ENCODE measurements around the gene MAPK1. TPM values are rescaled to one million over a fixed set of nuclear protein-coding genes. Genes with fewer than 3 reads are reported as not detected.
"Not testable (repeated sequence)": the region's sequence is repeated elsewhere in the genome, so short reads cannot be mapped to it uniquely, and the experiment has no call there.

MAPK1 gene
- total RNA-seq, 1 donor from 2014 or later, result 91.3 TPM

DNA sequence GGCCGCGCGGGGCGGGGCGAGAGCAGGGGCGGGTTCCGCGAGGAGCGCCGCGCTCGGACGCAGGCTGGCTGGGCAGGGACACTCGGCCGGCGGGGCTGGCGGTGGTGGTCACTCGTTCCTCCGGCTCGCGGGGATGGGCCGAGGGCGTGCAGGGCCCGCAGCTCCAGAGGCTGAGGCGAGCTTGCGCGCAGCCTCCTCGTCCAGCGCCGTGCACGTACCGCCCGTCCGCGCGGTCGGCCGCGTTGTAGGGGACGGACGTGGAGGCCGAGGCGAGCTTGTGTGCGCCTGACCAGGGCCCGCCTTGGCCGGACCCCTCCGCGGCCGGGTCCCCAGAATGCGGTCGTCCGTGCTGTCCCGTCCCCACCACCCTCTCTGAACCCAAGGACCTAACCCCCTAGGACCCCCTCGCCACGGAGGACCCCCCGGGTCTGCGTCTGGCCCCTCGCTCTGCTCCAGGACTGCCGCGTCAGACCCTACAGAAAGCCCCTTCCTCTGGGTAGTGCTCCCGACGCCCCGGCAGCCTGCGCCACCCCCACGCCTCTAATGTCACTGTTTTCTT lies 131.3 kb downstream of the MAPK1 start:
- Mint-ChIP-seq H3K27ac (no peak overlapping the region), H3K4me3 (no peak overlapping the region), H3K27me3 (ENCODE audit: insufficient read depth) (peaks cover 20% of the 10 kb centered on the region), H3K36me3 (ENCODE audit: low read depth) (peaks cover 1% of the 10 kb centered on the region), H3K9me3 (no peaks in the 10 kb centered on the region), H3K4me1 (ENCODE audit: low read depth) (peaks cover 28% of the 10 kb centered on the region)
- intact Hi-C loops (cut with micrococcal nuclease), result loop anchor here (5.0 kb wide), 1 partner anchor 109 kb away; no protein-coding TSS in a partner anchor
- no peak for DNase-seq (ENCODE audit: low spot score)

DNA sequence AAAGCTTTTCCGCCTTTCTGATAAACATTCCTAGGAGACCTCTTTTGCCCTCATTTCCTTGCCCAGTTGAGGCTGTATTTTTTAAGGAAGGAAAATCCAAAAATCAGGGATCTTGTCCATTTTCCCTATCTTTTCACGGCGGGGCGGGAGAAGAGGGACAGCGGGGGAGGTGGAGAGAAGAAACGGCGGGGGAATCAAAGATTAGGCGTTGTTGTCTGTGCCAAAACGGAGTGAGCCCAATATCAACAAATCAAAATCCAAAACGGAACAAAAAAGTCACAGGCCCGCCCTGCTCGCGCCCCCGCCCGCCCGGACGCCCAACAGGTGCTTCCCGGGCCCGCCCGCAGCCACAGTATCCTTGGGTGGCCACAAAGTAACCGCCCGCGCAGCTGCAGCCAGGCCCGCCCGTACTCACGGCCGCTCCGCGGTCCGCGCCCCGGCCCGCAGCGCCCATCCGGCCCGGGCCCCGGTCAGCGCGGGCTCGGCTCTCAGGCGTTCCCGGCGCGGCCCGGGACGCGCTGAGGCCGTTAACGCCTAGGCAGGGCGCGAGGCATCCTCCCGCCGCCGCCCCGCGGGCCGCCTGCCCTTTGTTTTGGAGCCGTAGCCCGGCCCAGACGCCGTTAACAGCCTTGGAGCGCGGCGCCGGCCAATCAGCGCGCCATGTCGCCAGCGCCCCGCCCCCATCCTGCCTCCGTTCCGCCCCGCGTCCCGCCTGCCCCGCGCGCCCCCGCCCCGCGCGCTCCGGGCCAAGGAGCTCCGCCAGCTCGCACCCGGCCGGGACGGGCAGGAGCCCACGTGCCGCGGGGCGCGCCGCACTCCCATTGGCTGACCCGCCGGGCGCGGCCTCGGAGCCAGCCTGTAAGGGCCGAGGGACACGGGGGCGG lies 132.0 kb downstream of the MAPK1 start, which contains the start of gene YPEL1:
TSS of gene YPEL1 (minus strand) at position 595 of the 884 bp plus-strand sequence. CDS start 25,050 bp downstream, outside the sequence.
- H3K9me3 Mint-ChIP-seq, result no peaks in the 10 kb centered on the region
- peak within 1 kb of the TSS; percentile 85 for H3K27ac Mint-ChIP-seq
- peaks cover 19% of the 10 kb centered on the region for H3K27me3 Mint-ChIP-seq (ENCODE audit: insufficient read depth)
- peaks cover 32% of the 10 kb centered on the region for H3K4me1 Mint-ChIP-seq (ENCODE audit: low read depth)
- peak within 1 kb of the TSS; percentile 85 for H3K4me3 Mint-ChIP-seq
- intact Hi-C loops (cut with micrococcal nuclease), result loop anchor here (1.0 to 5.0 kb wide), 6 partner anchors 28 to 133 kb away; partner anchors contain the start of gene PPIL2
- DNase-seq (ENCODE audit: low spot score), result peak; percentile 96
- peaks cover 1% of the 10 kb centered on the region for H3K36me3 Mint-ChIP-seq (ENCODE audit: low read depth)

DNA sequence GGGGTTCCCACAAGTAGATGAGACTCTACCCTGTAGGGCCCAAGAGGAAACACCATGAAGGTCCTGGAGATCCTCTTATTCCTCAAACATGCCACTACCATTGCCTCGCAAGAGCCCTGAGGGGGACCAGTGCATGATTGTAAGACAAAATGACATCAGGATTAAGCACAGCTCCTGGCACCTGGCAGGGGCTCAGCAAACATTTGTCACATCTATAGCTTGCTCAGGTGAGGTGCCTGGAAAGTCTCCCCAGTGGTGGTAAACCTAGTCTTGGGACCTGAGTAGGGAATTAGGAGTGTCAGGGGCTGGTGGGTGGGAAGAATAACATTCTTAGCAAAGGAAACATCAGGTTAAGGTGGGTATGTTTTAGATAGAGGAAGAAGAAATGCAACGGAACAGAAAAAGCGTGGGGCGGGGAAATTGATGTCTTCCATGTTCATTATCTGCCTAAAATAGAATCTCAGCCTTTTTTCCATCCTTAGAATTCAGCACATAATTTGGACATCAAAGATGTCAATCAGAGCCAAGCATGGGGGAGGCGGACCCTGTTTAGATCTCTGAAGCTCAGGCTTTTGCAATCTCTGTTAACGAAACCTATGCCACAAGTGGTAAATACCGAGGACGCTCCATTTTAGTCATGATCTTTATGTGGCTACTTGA lies 132.8 kb downstream of the MAPK1 start:
- H3K4me3 Mint-ChIP-seq, result peak overlapping the region; percentile 85
- H3K27me3 Mint-ChIP-seq (ENCODE audit: insufficient read depth), result peaks cover 16% of the 10 kb centered on the region
- peaks cover 33% of the 10 kb centered on the region for H3K4me1 Mint-ChIP-seq (ENCODE audit: low read depth)
- peaks cover 1% of the 10 kb centered on the region for H3K36me3 Mint-ChIP-seq (ENCODE audit: low read depth)
- no peaks in the 10 kb centered on the region for H3K9me3 Mint-ChIP-seq
- peak overlapping the region; percentile 85 for H3K27ac Mint-ChIP-seq
- DNase-seq (ENCODE audit: low spot score), result no peak
- intact Hi-C loops (cut with micrococcal nuclease), result loop anchor here (1.0 to 5.0 kb wide), 6 partner anchors 29 to 134 kb away; partner anchors contain the start of gene PPIL2

DNA sequence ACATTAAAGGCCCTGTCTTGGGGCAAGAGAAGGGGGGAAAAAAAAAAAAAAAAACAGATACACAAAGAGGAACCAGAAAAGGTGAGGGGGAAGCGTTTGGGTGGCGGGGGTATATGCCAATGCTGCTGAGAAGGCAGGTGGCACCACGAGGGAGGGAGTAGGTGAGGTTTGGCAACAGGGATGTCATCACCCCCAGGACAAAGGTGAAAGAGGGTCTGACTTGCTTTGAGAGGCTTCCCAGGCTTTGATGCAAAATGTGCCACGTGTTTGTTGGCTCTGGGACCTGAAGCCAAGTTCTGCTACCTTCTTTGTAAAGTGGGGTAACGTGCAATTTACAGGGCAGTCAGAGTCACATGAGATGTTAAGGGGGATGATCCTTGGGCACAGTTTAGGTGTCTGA lies 135.9 kb downstream of the MAPK1 start:
- peaks cover 36% of the 10 kb centered on the region for H3K4me1 Mint-ChIP-seq (ENCODE audit: low read depth)

DNA sequence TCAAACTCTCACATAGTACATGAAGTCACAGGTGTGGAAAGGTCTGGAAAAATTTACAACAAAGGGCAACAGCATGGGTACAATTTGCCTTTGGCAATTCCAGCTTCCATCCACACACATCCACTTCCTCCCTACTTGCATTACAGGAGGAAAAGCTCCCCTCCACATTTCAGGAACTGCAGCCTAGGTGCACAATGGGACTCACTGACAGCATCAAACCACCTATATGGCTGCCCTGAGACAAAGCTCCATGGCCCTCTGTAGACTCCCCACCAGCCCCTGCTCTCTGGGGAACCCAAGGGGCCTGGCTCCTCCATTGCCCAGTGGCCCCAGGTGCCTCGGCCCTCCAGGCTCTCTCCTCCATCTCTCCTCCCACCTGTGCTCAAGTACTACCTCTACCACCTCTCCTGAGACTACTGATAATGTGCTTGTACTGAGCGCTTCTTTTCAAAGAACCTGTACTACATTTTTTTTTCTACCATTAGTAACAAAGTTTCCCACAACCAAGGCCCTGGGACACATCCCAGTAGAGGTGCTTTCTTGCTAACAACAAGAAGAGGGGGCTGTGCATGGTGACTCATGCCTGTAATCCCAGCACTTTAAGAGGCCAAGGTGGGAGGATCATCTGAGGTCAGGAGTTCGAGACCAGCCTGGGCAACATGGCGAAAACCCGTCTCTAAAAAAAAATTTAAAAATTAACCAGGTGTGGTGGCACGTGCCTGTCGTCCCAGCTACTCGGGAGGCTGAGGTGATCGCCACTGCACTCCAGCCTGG lies 136.7 kb downstream of the MAPK1 start:
- DNase-seq (ENCODE audit: low spot score), result no peak
- H3K4me3 Mint-ChIP-seq, result no peak overlapping the region
- no peaks in the 10 kb centered on the region for H3K9me3 Mint-ChIP-seq
- peaks cover 2% of the 10 kb centered on the region for H3K27me3 Mint-ChIP-seq (ENCODE audit: insufficient read depth)
- no peak overlapping the region for H3K27ac Mint-ChIP-seq
- no peaks in the 10 kb centered on the region for H3K36me3 Mint-ChIP-seq (ENCODE audit: low read depth)
- intact Hi-C loops (cut with micrococcal nuclease), result no loop called here
- H3K4me1 Mint-ChIP-seq (ENCODE audit: low read depth), result peaks cover 38% of the 10 kb centered on the region

More for the DNA sequence above, 135.9 kb downstream of the MAPK1 start:
- H3K27ac Mint-ChIP-seq, result no peak overlapping the region
- peaks cover 2% of the 10 kb centered on the region for H3K27me3 Mint-ChIP-seq (ENCODE audit: insufficient read depth)
- H3K36me3 Mint-ChIP-seq (ENCODE audit: low read depth), result no peaks in the 10 kb centered on the region
- no peak for DNase-seq (ENCODE audit: low spot score)
- intact Hi-C loops (cut with micrococcal nuclease), result no loop called here
- H3K9me3 Mint-ChIP-seq, result no peaks in the 10 kb centered on the region
- no peak overlapping the region for H3K4me3 Mint-ChIP-seq

DNA sequence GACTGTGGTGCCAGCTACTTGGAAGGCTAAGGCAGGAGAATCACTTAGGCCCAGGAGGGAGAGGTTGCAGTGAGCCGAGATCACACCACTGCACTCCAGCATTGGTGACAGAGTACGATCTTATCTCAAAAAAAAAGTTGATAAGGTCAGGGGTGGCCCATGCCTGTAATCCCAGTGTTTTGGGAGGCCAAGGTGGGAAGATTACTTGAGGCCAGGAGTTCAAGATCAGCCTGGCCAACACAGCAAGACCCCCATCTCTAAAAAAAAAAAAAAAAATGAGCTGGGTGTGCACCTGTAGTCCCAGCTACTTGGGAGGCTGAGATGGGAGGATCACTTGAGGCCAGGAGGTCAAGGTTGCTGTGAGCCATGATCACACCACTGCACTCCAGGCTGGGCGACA lies 138.3 kb downstream of the MAPK1 start:
- H3K4me3 Mint-ChIP-seq; H3K9me3 Mint-ChIP-seq; H3K27me3 Mint-ChIP-seq (ENCODE audit: insufficient read depth); H3K36me3 Mint-ChIP-seq (ENCODE audit: low read depth); DNase-seq (ENCODE audit: low spot score); H3K27ac Mint-ChIP-seq: not testable (repeated sequence)
- H3K4me1 Mint-ChIP-seq (ENCODE audit: low read depth), result peaks cover 27% of the 10 kb centered on the region
- intact Hi-C loops (cut with micrococcal nuclease), result loop anchor here (5.0 kb wide), 1 partner anchor 223 kb away; the partner anchor contains the start of gene PPM1F

DNA sequence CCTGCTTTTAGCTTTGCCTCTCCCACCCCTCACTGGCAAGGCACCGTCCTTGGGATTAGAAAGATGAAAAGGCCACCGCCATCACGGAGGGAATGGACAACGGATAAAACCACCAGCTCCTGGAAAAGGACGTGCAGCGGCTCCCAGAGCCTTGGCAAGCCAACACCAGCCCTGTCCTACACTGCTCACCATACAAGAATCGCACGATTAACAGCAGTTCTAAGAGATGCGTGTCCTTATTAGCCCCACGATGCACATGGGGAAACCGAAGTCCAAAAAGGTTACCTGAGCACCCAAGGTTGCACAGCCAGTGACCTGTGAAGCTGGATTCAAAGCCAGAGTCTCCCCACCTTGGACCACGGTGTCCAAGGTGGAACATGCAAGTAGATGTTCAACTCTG lies 139.2 kb downstream of the MAPK1 start:
- intact Hi-C loops (cut with micrococcal nuclease), result loop anchor here (5.0 kb wide), 1 partner anchor 224 kb away; the partner anchor contains the start of gene PPM1F
- Mint-ChIP-seq H3K27me3 (ENCODE audit: insufficient read depth) (peaks cover 1% of the 10 kb centered on the region), H3K9me3 (no peaks in the 10 kb centered on the region), H3K4me1 (ENCODE audit: low read depth) (peaks cover 18% of the 10 kb centered on the region), H3K27ac (no peak overlapping the region), H3K36me3 (ENCODE audit: low read depth) (no peaks in the 10 kb centered on the region), H3K4me3 (no peak overlapping the region)
- DNase-seq (ENCODE audit: low spot score), result no peak

DNA sequence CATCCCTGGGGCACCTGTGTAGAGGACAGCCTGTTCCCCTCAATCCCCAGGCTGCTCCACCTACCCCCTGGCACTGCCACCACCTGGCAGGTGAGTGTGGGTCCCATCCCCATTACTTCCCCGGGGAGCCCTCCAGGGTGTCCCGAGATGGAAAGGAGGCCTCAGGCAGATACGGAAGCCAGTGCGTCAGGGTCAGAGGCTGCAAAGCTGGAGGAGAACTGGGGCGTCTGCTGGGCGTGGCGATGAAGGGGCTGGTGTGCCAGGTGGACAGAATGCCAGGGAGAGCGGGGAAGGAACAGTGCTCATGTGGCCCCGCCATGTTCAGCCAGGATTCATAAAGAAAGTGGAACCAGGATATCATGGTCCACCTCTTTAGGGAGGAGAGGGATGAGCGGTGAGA lies 139.7 kb downstream of the MAPK1 start:
- Mint-ChIP-seq H3K27ac (no peak overlapping the region), H3K4me1 (ENCODE audit: low read depth) (peaks cover 16% of the 10 kb centered on the region), H3K9me3 (no peaks in the 10 kb centered on the region), H3K36me3 (ENCODE audit: low read depth) (no peaks in the 10 kb centered on the region), H3K27me3 (ENCODE audit: insufficient read depth) (no peaks in the 10 kb centered on the region), H3K4me3 (no peak overlapping the region)
- intact Hi-C loops (cut with micrococcal nuclease), result loop anchor here (5.0 kb wide), 1 partner anchor 225 kb away; the partner anchor contains the start of gene PPM1F
- DNase-seq (ENCODE audit: low spot score), result no peak

DNA sequence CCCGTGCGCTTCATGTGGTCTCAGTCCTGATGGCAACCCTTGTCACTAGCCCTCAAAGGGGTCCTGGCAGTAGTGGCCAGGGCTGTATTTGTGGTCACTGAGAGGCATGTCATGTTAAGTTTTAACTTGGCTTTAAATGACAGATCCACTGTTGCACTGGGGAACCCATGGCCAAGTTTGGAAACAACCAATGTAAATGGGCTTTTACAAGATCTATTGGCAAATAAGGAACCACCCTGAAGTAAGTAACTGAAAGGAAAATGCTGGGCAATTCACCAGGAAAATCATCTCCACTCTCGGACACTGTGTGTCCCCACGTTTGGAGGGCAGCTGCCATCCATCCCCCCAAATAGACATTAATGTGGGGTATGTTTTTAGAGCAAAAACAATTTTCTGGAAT lies 140.3 kb downstream of the MAPK1 start:
- intact Hi-C loops (cut with micrococcal nuclease), result loop anchor here (5.0 kb wide), 1 partner anchor 225 kb away; the partner anchor contains the start of gene PPM1F
- Mint-ChIP-seq H3K36me3 (ENCODE audit: low read depth) (no peaks in the 10 kb centered on the region), H3K27me3 (ENCODE audit: insufficient read depth) (no peaks in the 10 kb centered on the region), H3K4me3 (no peak overlapping the region), H3K4me1 (ENCODE audit: low read depth) (peaks cover 16% of the 10 kb centered on the region), H3K9me3 (no peaks in the 10 kb centered on the region), H3K27ac (no peak overlapping the region)
- no peak for DNase-seq (ENCODE audit: low spot score)

DNA sequence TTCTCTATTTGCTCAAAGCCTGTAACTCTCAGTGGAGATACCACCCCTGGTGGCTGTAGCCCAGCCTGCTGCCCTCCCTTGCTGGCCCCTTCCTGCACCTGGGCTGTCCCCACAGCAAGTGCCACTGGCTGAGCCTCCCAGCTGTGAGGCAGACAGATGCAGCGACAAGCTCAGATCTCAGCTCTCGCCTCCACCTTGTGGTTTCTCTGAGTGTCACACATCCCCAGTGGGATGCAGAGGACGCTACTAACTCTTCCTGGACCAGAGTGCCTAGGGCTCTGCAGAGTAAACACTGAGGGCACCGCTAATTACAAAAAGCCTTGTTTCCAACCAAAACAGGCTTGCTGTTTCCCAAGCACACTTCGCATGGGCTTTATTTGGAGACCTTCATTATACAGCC lies 140.8 kb downstream of the MAPK1 start:
- intact Hi-C loops (cut with micrococcal nuclease), result loop anchor here (1.0 to 5.0 kb wide), 2 partner anchors 13 to 226 kb away; partner anchors contain the start of gene PPM1F

DNA sequence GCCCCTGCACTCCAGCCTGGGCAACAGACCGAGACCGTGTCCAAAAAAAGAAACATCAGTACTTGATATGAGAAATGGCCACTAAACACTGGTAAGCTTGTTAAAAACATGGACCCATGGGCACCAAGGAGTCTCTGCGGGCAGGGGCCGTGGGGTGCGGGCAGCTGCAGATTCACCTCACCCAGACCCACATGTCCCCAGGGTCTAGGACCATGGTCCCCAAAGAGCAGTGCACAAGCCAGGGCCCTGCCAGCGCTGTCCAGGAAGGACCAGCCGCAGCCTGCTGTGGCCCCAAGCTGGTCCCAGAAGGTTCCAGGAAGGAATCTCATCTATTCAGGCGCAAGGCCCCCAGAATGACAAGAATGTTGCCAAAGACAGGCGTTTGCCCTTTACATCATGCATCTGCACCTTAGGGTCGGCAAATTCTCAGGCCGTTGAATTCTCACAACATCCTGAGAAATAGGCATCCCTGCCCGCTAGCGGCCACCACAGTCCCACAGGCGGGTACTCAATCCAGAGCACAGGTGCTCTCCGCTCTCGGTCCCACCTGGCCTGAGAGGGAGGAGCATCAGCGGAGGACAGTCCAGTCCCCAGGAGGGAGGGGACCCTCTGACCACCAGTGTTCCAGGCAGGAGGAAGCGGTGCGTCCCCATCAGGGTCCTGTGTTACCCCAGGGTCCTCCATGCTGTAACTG lies 141.3 kb downstream of the MAPK1 start:
- H3K27me3 Mint-ChIP-seq (ENCODE audit: insufficient read depth), result no peaks in the 10 kb centered on the region
- H3K36me3 Mint-ChIP-seq (ENCODE audit: low read depth), result no peaks in the 10 kb centered on the region
- H3K27ac Mint-ChIP-seq, result no peak overlapping the region
- H3K4me1 Mint-ChIP-seq (ENCODE audit: low read depth), result peaks cover 16% of the 10 kb centered on the region
- H3K4me3 Mint-ChIP-seq, result no peak overlapping the region
- no peak for DNase-seq (ENCODE audit: low spot score)
- no peaks in the 10 kb centered on the region for H3K9me3 Mint-ChIP-seq
- intact Hi-C loops (cut with micrococcal nuclease), result loop anchor here (1.0 to 5.0 kb wide), 2 partner anchors 13 to 226 kb away; partner anchors contain the start of gene PPM1F

More for the DNA sequence above, 140.8 kb downstream of the MAPK1 start:
- H3K27me3 Mint-ChIP-seq (ENCODE audit: insufficient read depth), result no peaks in the 10 kb centered on the region
- no peaks in the 10 kb centered on the region for H3K36me3 Mint-ChIP-seq (ENCODE audit: low read depth)
- H3K4me3 Mint-ChIP-seq, result no peak overlapping the region
- peaks cover 16% of the 10 kb centered on the region for H3K4me1 Mint-ChIP-seq (ENCODE audit: low read depth)
- no peak overlapping the region for H3K27ac Mint-ChIP-seq
- no peaks in the 10 kb centered on the region for H3K9me3 Mint-ChIP-seq
- peak; percentile 38 for DNase-seq (ENCODE audit: low spot score)
